HepG2 (cell line): ENCODE data around the gene ENTPD7. TPM values are rescaled to one million over a fixed set of nuclear protein-coding genes. Genes with fewer than 3 reads are reported as not detected.

ENCODE experiments used
- ATAC-seq: fragments of 200-7000 bp; cut with Tn5 transposase; 3 replicates; pipeline ENCODE4 v1.9.1; 2020; ENCODE audit warnings: mild to moderate bottlenecking, moderate library complexity
- BruUV-seq: library from RNA; stranded (reverse); fragments of 400-500 nt; replicated peaks from 2 replicates; lab custom pipeline; 2021; lab: Mats Ljungman, UMichigan
- CTCF ChIA-PET: fragments of 300-600 bp; formaldehyde crosslinking; extraction: SDS; loops from one replicate; lab custom pipeline; 2021; ENCODE audit warnings: low total read pairs, inconsistent platforms, low intra/inter-chr PET ratio; lab: Yijun Ruan, JAX
- POLR2A ChIA-PET: fragments of 350-600 bp; sonication (Branson Sonifier 250); formaldehyde crosslinking; loops from one replicate; lab custom pipeline; 2020; ENCODE audit warnings: antibody characterized with exemption, inconsistent platforms; lab: Yijun Ruan, JAX
- DNase-seq: peaks from one replicate; pipeline ENCODE4 v3.0.0-alpha.2; 2015; ENCODE audit warnings: low spot score
- FAIRE-seq: peaks from 3 replicates; lab custom pipeline; 2011; peaks lifted over from hg19 to GRCh38; lab: Jason Lieb, UNC
- H2AFZ ChIP-seq: one replicate; pipeline ENCODE4 v1.6.1; 2011; ENCODE audit warnings: low read length, inconsistent platforms
- H3K27ac ChIP-seq: fragments of 300-600 bp; 3 replicates; pipeline ENCODE4 v1.8.0; 2011; ENCODE audit warnings: mixed run types, mild to moderate bottlenecking, mixed read lengths, low read length, inconsistent platforms; ENCODE audit not compliant: insufficient read depth; ENCODE audit errors: extremely low read length
- H3K27me3 ChIP-seq, 2 experiments: fragments of 200-600 bp in 1 of 2; 2 replicates in 1 of 2; 3 replicates in 1 of 2; pipeline versions ENCODE4 v1.6.0 to v1.8.0; 2011; ENCODE audit warnings: low read length in 2 of 2, mild to moderate bottlenecking in 2 of 2, moderate library complexity in 2 of 2, inconsistent platforms in 1 of 2; ENCODE audit not compliant: insufficient read depth in 2 of 2, control insufficient read depth in 1 of 2
- H3K36me3 ChIP-seq, 2 experiments: fragments of 200-600 bp in 1 of 2; replicated peaks in 1 of 2; 2 replicates in 1 of 2; 3 replicates in 1 of 2; pipeline versions ENCODE4 v1.5.1 to v1.8.0; 2011; ENCODE audit warnings: low read length in 2 of 2, inconsistent platforms in 1 of 2; ENCODE audit not compliant: insufficient read depth in 2 of 2, control insufficient read depth in 1 of 2
- H3K4me1 ChIP-seq: 2 replicates; pipeline ENCODE4 v1.5.1; 2012; ENCODE audit warnings: low read length, inconsistent platforms; ENCODE audit not compliant: insufficient read depth
- H3K4me2 ChIP-seq: 2 replicates; pipeline ENCODE4 v1.6.0; 2011; ENCODE audit warnings: low read depth, low read length, inconsistent platforms
- H3K4me3 ChIP-seq, 3 experiments: fragments of 200-600 bp in 1 of 3; sonication (generic), shearing (Covaris generic) in 1 of 3; replicated peaks in 1 of 3; 2 replicates each; pipeline ENCODE4 v1.5.1; 2011 to 2016; ENCODE audit warnings: low read length in 3 of 3, inconsistent platforms in 2 of 3, low read depth in 2 of 3, mild to moderate bottlenecking in 2 of 3, control low read depth in 1 of 3, mixed read lengths in 1 of 3; ENCODE audit not compliant: insufficient read depth in 1 of 3
- H3K79me2 ChIP-seq: one replicate; pipeline ENCODE4 v1.6.1; 2011; ENCODE audit warnings: low read length, inconsistent platforms; ENCODE audit not compliant: insufficient read depth
- H3K9ac ChIP-seq: 2 replicates; pipeline ENCODE4 v1.6.0; 2011; ENCODE audit warnings: mild to moderate bottlenecking, low read depth, low read length, inconsistent platforms; ENCODE audit not compliant: insufficient read depth
- H3K9me3 ChIP-seq: 2 replicates; pipeline ENCODE4 v1.5.1; 2012; ENCODE audit warnings: mild to moderate bottlenecking, low read length
- H4K20me1 ChIP-seq: 2 replicates; pipeline ENCODE4 v1.6.0; 2011; ENCODE audit warnings: inconsistent platforms, mild to moderate bottlenecking, low read length, moderate library complexity; ENCODE audit not compliant: insufficient read depth
- ARNT ChIP-seq: fragments of 450-650 bp; IDR thresholded peaks from 2 replicates; pipeline ENCODE4 v1.6.1; 2017
- BRD4 ChIP-seq: sonication (generic); formaldehyde crosslinking; IDR thresholded peaks from 2 replicates; pipeline ENCODE4 v1.4.0; 2020; ENCODE audit warnings: missing genetic modification reagents
- DMTF1 ChIP-seq: sonication (generic); formaldehyde crosslinking; IDR thresholded peaks from 2 replicates; pipeline ENCODE4 v1.4.0; 2020; ENCODE audit warnings: mild to moderate bottlenecking, missing genetic modification reagents
- HDAC6 ChIP-seq: fragments of 200-600 bp; sonication (generic); IDR thresholded peaks from 2 replicates; pipeline ENCODE4 v1.7.0; 2017; ENCODE audit warnings: mild to moderate bottlenecking, antibody characterized with exemption, low read length, low read depth
- HNF1A ChIP-seq, 2 experiments: sonication (generic) in 1 of 2; formaldehyde crosslinking in 1 of 2; IDR thresholded peaks; 2 replicates each; pipeline versions ENCODE4 v1.4.0 to v1.6.1; 2016 to 2020; ENCODE audit warnings: borderline replicate concordance in 1 of 2, low read depth in 1 of 2, mild to moderate bottlenecking in 1 of 2, missing genetic modification reagents in 1 of 2
- HNRNPK ChIP-seq: fragments of 200-400 bp; formaldehyde crosslinking; IDR thresholded peaks from 2 replicates; pipeline ENCODE4 v1.6.1; 2018; ENCODE audit warnings: low read length, low read depth, moderate library complexity, mild to moderate bottlenecking; ENCODE audit not compliant: poor library complexity, severe bottlenecking
- HOXA7 ChIP-seq: sonication (generic); formaldehyde crosslinking; IDR thresholded peaks from 2 replicates; pipeline ENCODE4 v1.8.1; 2022; ENCODE audit warnings: mild to moderate bottlenecking, missing genetic modification reagents, moderate library complexity
- KDM5A ChIP-seq: fragments of 200-600 bp; sonication (generic); IDR thresholded peaks from 2 replicates; pipeline ENCODE4 v1.7.0; 2018; ENCODE audit warnings: antibody characterized with exemption, mild to moderate bottlenecking, low read length, borderline replicate concordance
- NFE2L2 ChIP-seq: fragments of 150-350 bp; IDR thresholded peaks from 2 replicates; pipeline ENCODE4 v1.6.1; 2014; ENCODE audit warnings: low read length
- YEATS4 ChIP-seq: sonication (generic); formaldehyde crosslinking; IDR thresholded peaks from 2 replicates; pipeline ENCODE4 v1.4.0; 2020; ENCODE audit warnings: missing genetic modification reagents, borderline replicate concordance
- ZFP36L1 ChIP-seq: sonication (generic); formaldehyde crosslinking; IDR thresholded peaks from 2 replicates; pipeline ENCODE4 v1.8.0; 2022; ENCODE audit warnings: mild to moderate bottlenecking, missing genetic modification reagents, moderate library complexity
- ZNF230 ChIP-seq: sonication (generic); formaldehyde crosslinking; IDR thresholded peaks from 2 replicates; pipeline ENCODE4 v1.4.0; 2020; ENCODE audit warnings: mild to moderate bottlenecking, missing genetic modification reagents
- ZNF557 ChIP-seq: sonication (generic); formaldehyde crosslinking; IDR thresholded peaks from 2 replicates; pipeline ENCODE4 v1.4.0; 2020; ENCODE audit warnings: missing genetic modification reagents
- ZNF597 ChIP-seq: sonication (generic); formaldehyde crosslinking; IDR thresholded peaks from 2 replicates; pipeline ENCODE4 v1.5.0; 2020; ENCODE audit warnings: missing genetic modification reagents
- ZNF768 ChIP-seq: sonication (generic); formaldehyde crosslinking; IDR thresholded peaks from 2 replicates; pipeline ENCODE4 v1.4.0; 2020; ENCODE audit warnings: missing genetic modification reagents
- ZNF839 ChIP-seq: sonication (generic); formaldehyde crosslinking; IDR thresholded peaks from 2 replicates; pipeline ENCODE4 v1.4.0; 2020; ENCODE audit warnings: missing genetic modification reagents, mild to moderate bottlenecking, borderline replicate concordance
- WGBS: methylation state at CpG from one replicate; pipeline ENCODE4 v1.1.6; 2017; ENCODE audit warnings: low lambda C conversion rate; 5-methylcytosine and 5-hydroxymethylcytosine counted together
- in situ Hi-C: cut with HindIII; loops from 2 replicates; pipeline ENCODE4 v1.10.0; 2017; ENCODE audit warnings: low pct_unique_long_range_greater_than_20kb; ENCODE audit not compliant: extremely low pct_ligation_motif_present
- intact Hi-C: fragments of 100-400 bp; cut with micrococcal nuclease; formaldehyde crosslinking; loops from one replicate; pipeline ENCODE4 v1.10.0; 2022; ENCODE audit not compliant: unreplicated experiment
- polyA plus RNA-seq, 8 experiments: library from polyadenylated mRNA; depleted of rRNA in 3 of 8; stranded (reverse) in 7 of 8; unstranded in 1 of 8; fragments of >200 nt; fragmentation: Illumina TruSeq in 4 of 8; extraction: Trizol in 4 of 8; gene quantifications; 2 replicates each; pipeline versions ENCODE4 v1.2.1 to v1.2.3, GENCODE V29; 2011 to 2016; ENCODE audit warnings: low read depth in 4 of 8, missing spikeins in 1 of 8, mixed read lengths in 1 of 8; ENCODE audit not compliant: insufficient read depth in 1 of 8
- total RNA-seq, 5 experiments: library from RNA; depleted of rRNA; stranded (reverse); fragments of >200 nt; fragmentation: Illumina TruSeq; extraction: Trizol; gene quantifications; 2 replicates each; pipeline ENCODE4 v1.2.3, GENCODE V29; 2016; ENCODE audit warnings: low read depth in 1 of 5

The ENTPD7 gene
- total and polyA plus RNA-seq, 2 of the 13 experiments (the other 11 are each of a cell fraction or from before 2014, with no cell fraction given), result 7.6 to 36.5 TPM

GRCh38 chr10:99731306-99732032 is 72.2 kb downstream of the ENTPD7 start:
- no peak for ATAC-seq
- Histone ChIP-seq H3K4me1 (peaks cover 45% of the 10 kb centered on the region), H3K9ac (peak overlapping the region; percentile 91), H3K27me3 (no peaks in the 10 kb centered on the region; a peak in 1 of 5 replicates), H3K27ac (peak overlapping the region; percentile 97), H3K36me3 (peaks cover 0 to 9% of the 10 kb centered on the region in 2 experiments; a peak in 2 of 5 replicates), H2AFZ (peak overlapping the region; percentile 37), H3K4me2 (peak overlapping the region; percentile 66), H3K9me3 (no peaks in the 10 kb centered on the region), H3K4me3 (peak overlapping the region; percentile 80 to 87 (median 81)), H4K20me1 (0 out of 2 replicates have a peak, but pooled peaks cover 4% of the 10 kb centered on the region), H3K79me2 (peaks cover 25% of the 10 kb centered on the region)
- in situ Hi-C loops, result loop anchor here (5.0 kb wide), 1 partner anchor 51 kb away; the partner anchor contains the start of gene ABCC2
- no peak for DNase-seq
- ChIA-PET CTCF (no interaction called here), POLR2A (interaction anchor here (1.0 to 3.7 kb wide), 26 partner anchors 11 to 639 kb away, joined by 3 to 73 read pairs (median 6); partner anchors contain the start of genes ABCC2, ENTPD7 and SLC25A28)
- BruUV-seq, result TSS peak; percentile 85
- intact Hi-C loops, result loop anchor here (1.0 to 2.0 kb wide), 2 partner anchors 23 to 51 kb away; partner anchors contain the start of gene ABCC2
- 4% methylated on average over 16 of the region's 16 CpGs for WGBS
- no peak for FAIRE-seq
- TF ChIP-seq NFE2L2, result no peak
- TF ChIP-seq ZNF230 (CRISPR knock-in tag), result no peak
- no peak for TF ChIP-seq HOXA7 (CRISPR knock-in tag)
- TF ChIP-seq ZNF557 (CRISPR knock-in tag), result no peak
- no peak for TF ChIP-seq HDAC6
- TF ChIP-seq YEATS4, result 0 out of 2 replicates have a peak, but pooled peaks have one; percentile 3
- TF ChIP-seq ZNF768 (CRISPR knock-in tag), result peak; percentile 80
- no peak for TF ChIP-seq HNF1A (IDR thresholded peaks at IDR 0.05; ENCODE audit: low read depth)
- no peak for TF ChIP-seq HNF1A (CRISPR knock-in tag; IDR thresholded peaks at IDR 0.05; ENCODE audit: borderline replicate concordance)
- peak; percentile 27; the same call in 1 of the 2 replicates for TF ChIP-seq ZFP36L1 (CRISPR knock-in tag)
- no peak for TF ChIP-seq ZNF597
- TF ChIP-seq HNRNPK, result no peak
- 0 out of 2 replicates have a peak, but pooled peaks have one; percentile 20 for TF ChIP-seq DMTF1 (CRISPR knock-in tag)
- peak; percentile 84; the same call in 1 of the 2 replicates for TF ChIP-seq KDM5A
- TF ChIP-seq BRD4 (CRISPR knock-in tag), result no peak
- TF ChIP-seq ARNT, result no peak
- no peak for TF ChIP-seq ZNF839 (CRISPR knock-in tag)
